ENCODE data around the gene PRKAB2.
A peak's percentile ranks its signal among the peaks of the same experiment; 100 is the strongest.
"Not testable (repeated sequence)": the region's sequence is repeated elsewhere in the genome, so short reads cannot be mapped to it uniquely, and the experiment has no call there.

The PRKAB2 gene, protein sequence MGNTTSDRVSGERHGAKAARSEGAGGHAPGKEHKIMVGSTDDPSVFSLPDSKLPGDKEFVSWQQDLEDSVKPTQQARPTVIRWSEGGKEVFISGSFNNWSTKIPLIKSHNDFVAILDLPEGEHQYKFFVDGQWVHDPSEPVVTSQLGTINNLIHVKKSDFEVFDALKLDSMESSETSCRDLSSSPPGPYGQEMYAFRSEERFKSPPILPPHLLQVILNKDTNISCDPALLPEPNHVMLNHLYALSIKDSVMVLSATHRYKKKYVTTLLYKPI

DNA sequence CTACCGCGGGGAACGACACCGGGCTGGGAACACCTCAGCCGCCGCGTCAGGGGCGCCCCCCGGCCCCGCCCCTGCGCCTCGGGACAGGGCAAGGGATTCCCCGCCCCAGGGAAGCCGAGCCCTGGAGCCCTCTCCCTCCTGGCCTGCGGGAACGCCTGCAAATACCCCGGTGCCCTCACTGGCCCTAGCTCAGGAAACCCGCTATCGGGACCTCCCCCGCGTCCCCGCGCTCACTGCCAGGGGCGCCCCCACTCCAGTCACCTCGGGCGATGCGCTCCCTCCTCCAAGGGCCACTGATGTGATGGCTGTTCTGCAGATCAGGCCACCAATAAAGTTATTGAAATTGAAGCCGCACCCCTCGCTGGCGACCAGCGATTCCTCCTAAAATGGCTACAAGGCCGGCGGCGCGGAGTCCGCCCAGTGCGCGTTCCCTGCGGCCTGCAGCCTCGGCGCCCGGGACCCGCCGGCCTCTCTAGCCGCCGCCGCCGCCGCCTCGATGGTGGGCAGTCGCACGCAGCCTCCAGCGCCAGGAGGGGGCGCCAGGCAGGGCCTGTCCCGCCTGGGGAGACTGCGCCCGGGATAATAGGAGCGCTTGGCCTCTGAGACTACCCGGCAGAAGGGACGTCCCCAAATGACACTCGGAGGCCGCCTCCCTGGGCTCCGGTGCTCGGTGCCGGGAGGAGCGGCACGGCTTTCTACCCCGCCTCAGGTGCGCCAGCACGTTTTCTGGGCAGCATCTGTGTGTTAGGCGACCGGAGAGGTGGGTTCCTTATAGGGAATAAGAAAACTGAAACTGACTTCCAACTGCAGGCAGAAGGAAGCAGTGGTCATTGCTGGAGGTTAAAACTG is at the start of gene PRKAB2:
TSS of gene PRKAB2 (minus strand) at position 303 of the 849 bp plus-strand sequence. CDS start 326 bp downstream, outside the sequence.
- DNase-seq, result peak; percentile 95 to 96

DNA sequence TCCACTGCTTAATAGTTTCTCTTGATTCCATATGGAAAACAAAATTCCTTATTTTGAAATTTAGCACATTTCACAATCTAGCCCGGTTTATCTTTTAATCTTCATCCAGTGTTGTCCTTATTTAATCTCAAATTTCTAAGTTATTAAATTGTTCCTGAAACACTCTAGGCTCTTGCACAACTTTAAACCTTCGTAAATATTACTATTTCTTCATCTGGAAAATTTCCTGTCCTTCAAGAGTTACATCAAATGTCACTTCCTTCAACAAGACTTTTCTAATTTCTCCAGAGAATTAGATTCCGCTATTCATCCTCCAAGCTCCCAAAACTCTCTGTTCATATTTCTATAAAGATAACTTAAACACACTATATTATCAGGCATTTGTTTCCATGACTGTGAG is 46.3 kb upstream of the PRKAB2 start:
- DNase-seq, result no peak

DNA sequence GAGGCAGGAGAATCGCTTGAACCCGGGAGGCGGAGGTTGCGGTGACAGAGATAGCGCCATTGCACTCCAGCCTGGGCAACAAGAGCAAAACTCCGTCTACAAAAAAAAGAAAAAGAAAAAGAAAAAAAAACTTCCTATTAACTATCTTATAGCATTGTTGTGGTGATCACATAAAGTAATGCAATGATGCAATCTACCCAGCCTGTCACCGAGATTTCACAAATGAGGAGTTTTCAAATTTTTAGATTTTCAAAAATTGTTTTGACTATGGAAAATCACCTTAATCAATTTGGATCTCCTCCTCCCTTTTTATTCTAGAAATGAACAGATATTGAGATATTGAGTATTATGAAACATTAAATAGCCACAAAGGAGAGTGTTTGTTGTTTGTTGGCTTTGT is 44.9 kb upstream of the PRKAB2 start:
- DNase-seq, result no peak

DNA sequence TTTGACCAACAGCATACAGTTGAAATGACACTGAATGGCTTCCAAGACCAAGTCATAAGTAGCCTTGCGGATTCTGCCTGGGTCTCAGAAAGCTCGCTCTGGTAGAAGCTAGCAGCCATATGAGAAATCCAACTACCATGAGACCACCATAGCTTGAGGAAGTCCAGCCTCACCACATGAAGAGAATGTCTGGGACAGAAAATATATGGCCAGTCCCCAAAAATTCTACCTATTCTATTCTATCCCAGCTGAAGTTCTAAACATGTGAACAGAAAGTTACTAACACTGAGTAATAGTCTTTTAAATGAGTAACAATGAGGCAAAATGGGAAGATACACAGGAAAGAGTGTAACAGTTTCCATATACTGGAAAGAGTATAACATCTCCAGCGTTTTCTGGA is 43.9 kb upstream of the PRKAB2 start:
- no peak for DNase-seq

DNA sequence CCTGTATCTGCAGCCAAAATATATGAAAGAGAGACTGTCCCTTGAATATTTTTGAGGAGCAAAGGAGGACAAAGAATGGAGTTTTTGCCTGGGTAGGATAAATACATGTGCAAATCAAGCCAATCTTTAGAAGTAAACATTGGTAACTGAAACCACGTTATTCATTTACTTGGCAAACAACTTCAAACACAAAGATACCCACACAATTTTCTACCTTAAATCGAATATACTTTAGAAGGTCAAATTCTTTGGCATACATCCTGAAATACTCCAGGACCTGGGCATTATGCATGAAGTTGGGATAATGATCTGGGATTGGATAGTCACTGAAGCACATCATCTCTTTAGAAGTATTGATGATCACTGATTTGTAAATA is 43.3 kb upstream of the PRKAB2 start:
- DNase-seq, result no peak

DNA sequence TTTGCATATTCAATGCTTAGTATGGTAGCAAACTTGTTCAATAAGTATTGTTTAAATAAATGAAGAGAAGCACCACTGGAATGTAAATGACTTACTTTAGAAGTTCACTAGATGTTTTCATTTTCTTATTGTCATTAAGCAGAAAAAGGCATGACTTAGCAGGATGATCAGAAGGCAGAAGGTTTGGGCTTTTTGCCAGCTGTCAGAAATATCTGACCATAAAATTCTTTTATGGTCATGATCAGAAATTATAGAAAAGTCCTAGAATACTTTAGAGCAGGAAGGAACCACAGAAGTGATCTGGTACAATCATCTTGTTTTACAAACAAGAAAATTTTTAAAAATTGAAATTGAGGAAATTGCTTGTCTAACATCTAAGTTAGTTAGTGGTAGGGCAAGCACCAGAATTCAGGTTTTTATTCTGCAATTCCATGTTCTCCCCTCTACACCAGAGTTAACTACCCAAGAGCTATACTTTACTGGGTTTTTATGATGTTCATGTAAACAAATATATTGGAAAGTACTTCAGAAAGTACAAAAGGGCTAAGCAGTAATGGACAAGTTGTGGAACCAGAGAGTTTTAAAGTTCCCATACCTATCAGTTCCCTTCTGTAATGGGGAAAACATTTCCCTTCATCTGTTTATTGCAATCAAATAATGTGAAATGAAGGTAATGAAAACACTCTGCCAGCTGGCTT is 42.7 kb upstream of the PRKAB2 start:
- DNase-seq, result no peak

DNA sequence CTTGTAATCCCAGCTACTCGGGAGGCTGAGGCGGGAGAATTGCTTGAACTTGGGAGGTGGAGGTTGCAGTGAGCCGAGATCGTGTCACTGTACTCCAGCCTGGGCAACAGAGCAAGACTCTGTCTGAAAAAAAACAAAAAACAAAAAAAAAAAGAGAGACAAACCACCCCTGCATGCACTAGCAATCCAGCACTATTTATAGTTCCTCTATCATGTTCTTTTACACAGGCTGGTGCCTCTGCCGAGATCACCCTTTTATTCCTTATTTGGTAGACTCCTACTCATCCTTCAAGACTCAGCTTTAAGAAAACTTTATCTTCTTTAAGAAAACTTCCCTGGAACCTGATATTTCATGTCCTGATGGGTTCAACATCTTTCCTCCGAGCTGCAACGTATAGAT is 42.1 kb upstream of the PRKAB2 start:
- no peak for DNase-seq

DNA sequence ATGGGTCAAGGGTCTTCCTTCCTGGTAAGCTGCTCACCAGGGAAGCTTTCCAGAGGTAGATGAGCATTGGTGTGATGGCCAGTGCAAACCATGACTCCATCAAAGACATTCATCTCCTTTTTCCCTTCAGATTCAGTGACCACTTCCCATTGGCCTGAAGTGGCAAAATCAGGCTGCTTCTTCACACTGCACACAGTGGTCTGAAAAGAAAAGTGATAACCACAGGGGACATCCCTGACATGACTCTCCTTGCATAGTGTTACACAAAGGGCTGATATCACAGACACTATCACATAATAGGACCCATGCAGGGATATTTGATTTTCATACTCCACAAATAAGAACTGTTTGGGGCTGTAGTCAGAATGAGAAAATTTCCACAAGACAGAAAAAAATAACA is 41.0 kb upstream of the PRKAB2 start:
- no peak for DNase-seq

DNA sequence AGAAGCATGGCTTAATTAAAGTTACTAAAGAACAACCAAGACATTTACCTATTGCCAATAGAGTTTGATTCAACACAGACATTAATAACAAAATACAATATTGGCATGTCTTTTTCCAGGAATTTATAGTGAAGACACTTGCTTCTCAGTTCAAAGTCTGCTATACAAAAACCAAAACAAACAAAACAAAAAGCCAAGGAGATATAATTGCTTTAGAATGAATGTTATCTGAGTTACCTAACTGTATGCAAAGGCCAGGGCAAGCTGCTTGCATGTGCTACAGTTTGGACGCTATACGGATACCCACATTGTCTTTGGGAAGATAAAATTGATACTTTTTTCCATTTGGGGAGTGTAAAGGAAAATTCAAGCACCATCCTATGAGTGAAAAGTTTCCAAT is 39.3 kb upstream of the PRKAB2 start:
- DNase-seq, result no peak

DNA sequence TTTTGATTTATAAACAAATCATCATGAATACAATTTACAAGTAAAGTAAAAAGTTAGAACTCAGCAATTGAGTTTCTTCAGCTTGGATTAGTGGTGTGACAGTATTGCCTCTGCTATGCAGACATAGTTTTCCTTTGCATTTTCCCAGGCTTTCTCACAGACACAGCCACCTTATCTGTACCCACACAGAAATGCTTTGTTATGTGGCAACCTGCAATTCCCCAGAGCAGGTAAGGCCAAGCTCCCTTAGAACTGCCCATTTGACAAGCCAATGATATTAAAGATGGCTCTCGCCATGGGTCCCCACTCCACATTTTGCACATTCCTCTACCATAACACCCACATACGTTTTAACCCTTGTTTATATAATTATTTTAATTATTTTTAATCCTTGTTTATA is 38.7 kb upstream of the PRKAB2 start:
- DNase-seq, result no peak

DNA sequence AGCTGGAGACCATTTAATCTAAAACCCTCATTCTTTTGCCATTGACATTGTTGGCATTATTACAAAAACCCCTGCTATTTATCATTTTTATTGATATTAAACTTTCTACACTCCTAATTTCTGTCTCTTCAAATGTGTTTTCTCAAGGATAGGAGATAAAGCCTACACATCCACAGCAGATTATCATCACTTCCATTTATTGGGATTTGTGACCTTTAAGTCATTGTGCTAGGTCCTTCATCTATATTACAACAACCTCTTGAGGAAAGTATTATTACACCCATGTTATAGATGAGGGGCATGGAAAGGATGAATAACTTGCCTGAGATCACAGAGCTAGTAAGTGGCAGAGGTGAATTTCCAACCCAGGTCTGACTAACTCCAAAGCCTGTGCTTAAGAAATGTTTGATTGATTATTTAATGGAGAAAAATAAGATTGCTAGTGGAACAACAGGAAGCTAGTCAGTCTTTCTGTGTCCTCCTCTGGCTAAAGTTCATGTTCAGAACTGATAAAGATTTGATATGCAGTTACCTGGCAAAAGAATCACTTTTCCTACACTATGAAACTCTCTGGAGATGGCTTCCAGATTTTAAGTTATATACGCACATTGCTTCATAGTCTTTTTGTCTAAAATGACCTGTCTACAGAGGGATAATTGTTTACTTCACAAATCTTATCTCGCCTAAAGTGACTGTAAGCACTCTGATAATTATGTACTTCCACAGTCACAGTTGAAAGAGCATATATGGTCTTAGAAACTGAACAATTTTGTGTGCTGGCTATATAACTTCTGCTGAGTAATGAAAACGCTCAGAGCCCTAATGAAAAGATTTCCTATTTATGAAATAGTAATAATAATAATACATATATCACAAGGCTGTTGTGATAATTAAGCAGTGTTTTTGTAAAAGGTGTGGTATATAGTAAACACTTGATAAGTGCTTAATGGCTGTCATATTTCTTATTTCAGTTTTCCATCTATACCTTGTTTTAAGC is 37.9 kb upstream of the PRKAB2 start:
- DNase-seq, result no peak

DNA sequence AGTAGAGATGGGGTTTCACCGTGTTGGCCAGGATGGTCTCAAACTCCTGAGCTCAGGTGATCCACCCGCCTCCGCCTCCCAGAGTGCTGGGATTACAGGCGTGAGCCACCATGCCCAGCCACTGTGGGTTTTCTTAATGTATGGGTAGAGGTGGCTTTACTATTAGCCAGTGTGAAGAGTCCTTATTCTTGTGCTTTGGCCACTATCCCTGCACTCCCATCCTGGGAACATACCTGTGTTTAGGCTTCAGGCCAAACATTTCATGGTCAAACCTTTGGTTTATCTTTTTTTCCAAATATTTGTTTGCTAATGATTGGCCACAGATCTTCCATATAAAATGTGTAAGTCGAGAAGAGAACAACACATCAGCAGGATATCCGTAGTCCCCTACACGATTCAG is 36.3 kb upstream of the PRKAB2 start:
- DNase-seq, result no peak

DNA sequence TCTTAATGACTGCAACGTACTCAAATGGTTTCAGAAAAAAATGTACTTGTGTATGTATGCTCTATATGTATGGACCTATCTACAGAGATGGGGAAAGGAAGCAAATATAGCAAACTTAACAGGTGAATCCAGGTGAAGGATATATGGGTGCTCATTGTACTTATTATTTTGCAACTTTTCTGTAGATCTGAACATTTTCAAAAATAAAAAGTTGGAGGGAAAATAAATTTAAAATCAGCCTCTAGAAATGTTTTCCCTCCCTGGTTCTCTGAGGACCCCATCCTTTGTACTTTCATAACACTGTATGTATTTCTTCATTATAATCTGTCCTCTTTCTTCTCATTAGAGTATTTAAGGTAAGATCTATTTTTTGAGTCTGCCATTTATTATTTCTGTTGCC is 34.9 kb upstream of the PRKAB2 start:
- no peak for DNase-seq

DNA sequence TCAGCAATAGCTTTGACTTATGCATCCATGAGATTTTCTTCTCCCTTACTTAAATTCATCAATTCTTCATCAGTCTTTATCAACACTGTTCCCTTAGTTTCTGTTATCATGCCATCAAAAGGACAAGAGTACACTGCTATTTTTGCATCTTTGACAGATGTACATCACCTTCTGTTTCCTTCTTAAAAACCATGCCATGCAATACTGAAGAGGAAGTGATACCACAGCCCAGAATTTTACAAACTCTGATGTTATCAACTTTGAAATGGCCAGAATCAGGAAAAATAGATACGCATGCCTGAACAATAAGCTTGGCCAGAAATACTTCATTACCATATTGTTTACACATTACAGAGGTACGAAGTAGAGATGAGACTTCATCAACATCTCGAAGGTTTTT is 31.8 kb upstream of the PRKAB2 start:
- no peak for DNase-seq

DNA sequence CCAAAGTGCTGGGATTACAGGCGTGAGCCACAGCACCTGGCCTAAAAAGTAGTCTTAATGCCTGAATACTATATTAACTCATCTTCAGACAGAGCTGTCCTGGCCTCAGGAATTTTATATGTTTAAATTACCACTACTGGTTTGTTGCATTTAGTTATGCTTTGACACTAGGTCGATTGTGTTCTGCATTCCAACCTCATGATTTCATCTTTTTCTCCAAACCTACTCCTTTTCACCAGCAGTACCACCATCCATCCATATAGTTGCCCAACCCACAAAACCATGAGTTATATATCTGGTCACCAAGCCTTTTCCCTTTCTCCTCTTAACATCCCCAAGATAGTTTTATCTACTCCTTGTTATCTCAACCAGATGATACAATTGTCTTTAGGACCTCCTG is 30.3 kb upstream of the PRKAB2 start:
- no peak for DNase-seq

DNA sequence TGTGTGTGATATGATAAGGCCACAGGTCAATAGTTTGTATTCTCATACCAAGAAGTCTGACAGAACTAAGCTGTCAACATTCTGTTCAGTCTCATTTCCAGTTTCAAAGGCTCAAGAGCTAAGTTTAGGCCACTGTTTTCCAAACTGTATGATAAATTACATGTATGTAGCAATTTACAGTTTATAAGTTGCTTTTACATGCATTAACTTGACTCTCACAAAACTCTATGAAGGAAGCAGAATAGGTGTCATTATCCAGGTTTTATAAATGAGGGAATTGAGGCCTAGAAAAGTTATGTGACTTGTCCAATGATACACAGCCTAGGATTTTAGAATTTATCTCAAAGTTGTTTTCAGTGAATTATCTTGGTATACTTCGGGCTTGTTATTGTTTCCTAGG is 29.5 kb upstream of the PRKAB2 start:
- DNase-seq, result no peak

DNA sequence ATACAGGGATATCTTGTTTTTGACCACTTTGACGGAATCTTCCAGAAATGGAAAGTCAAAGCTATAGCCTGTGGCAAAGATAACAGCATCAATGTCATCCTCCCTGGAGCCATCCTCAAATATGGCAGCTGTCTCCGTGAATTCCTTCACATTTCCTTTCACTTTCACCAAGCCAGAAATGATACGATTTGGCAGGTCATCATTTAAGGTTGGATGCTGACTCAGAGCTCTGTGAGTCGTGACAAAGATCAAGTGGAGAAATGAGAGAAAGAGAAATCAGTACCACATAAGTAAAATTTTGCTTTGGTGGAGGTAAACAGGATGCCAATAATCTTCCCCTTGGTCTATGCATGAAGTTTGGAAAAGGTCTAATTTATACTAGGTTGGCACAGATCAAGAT is 29.0 kb upstream of the PRKAB2 start:
- no peak for DNase-seq

DNA sequence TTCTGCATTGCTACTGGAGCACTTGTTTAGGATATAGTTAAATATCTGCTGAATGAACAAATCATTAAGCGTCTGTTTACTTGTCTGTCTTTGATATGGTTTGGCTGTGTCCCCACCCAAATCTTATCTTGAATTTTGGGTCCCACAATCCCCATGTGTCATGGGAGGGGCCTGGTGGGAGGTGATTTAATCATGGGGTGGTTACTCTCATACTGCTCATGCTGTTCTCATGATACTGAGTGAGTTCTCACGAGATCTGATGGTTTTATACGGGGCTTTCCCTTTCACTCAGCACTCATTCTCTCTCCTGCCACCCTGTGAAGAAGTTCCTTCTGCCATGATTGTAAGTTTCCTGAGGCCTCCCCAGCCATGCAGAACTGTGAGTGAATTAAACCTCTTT is 25.1 kb upstream of the PRKAB2 start:
- not testable (repeated sequence) for DNase-seq

DNA sequence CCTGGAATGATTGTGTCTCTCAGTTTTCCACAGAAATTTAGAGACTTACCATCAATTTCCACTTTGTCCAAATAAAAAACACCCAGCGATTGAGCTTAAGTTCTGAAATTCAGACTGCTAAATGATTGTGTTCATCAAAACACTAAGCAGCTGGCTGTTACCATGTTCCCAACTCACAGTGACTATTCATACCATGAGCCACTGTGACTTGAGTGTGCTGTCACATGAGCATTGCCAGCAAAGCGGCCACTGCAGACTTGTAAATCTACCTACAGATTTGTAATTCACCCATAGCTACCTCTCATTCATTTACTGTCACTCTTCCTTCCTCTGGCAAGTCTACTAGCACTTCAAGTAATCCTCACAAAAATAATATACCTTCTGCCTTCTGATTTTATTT is 17.2 kb upstream of the PRKAB2 start:
- no peak for DNase-seq

DNA sequence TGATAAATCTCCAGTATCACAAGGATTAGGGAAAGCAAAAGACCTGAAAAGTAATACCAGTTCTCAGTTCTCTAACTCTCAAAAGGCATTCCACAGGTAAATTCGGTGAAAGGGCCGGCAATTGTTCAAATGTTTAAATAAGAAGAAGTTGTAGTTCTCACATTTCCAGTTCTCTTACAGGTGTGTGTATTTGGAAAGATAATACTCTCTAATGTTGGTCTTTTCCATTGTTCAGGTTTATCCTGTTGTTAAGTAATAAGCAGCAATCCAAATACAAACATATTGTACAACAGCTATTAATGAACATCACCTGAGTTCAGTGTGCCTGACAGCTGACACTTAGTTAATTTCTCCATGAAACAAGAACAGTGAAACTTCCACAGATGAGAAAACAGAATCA is 13.2 kb upstream of the PRKAB2 start:
- DNase-seq, result no peak

DNA sequence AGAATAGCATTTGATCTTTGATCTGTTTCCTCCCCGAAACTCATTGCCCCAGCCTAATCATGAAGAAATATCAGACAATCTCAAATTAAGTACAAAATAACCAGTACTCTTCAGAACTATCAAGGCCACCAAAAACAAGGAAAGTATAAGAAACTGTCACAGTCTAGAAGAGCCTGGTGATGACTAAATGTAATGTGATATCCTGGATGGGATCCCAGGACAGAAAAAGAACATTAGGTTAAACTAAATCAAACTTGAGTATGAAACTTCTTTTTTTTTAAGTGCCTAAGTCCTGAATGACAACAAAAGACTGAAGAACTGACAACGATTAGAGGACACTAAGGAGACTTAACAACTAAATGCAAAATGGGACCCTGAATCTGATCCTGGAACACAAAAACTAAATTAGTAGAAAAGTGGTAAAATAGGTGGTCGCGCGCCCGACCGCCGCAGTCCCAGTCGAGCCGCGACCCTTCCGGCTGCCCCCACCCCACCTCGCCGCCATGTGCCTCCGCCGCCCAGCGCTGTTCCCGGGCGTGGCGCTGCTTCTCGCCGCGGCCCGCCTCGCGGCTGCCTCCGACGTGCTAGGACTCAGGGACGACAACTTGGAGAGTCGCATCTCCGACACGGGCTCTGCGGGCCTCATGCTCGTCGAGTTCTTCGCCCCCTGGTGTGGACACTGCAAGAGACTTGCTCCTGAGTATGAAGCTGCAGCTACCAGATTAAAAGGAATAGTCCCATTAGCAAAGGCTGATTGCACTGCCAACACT is 5.5 kb upstream of the PRKAB2 start:
- peak in 1 of 2 experiments; percentile 19 for DNase-seq

Measured in activated T-cell treated with anti-CD3 and anti-CD28 coated beads, Interleukin-2, amount 50 U/mL, for 48 hours (primary cell).